Left ventricle myocardium superior (tissue), 1 donor: ENCODE data around the gene NOS1AP. TPM values are rescaled to one million over a fixed set of nuclear protein-coding genes. Genes with fewer than 3 reads are reported as not detected.
"Not testable (repeated sequence)": the region's sequence is repeated elsewhere in the genome, so short reads cannot be mapped to it uniquely, and the experiment has no call there.

ENCODE experiments used
- ATAC-seq: fragments of 200-7000 bp; cut with Tn5 transposase; one replicate; pipeline ENCODE4 v1.9.1; 2020; ENCODE audit warnings: mild to moderate bottlenecking, moderate library complexity
- DNase-seq: peaks from one replicate; pipeline ENCODE4 v3.0.0-alpha.2; 2020
- intact Hi-C: fragments of 100-400 bp; cut with micrococcal nuclease; formaldehyde crosslinking; loops from one replicate; pipeline ENCODE4 v1.11.0; 2022
- total RNA-seq: library from RNA; stranded (reverse); fragmentation: NEBNext Ultra II Directional; extraction: Animal tissue kit (Norgen Biotek cat#: 25700); gene quantifications from one replicate; pipeline ENCODE4 v1.2.1, GENCODE V29; 2021
- donor health status: DM: no; HTN: yes; CAD: no; lungs with severe emphysema.

NOS1AP gene
- total RNA-seq, 1 donor from 2014 or later, result 5.0 TPM

- intact Hi-C loops, DNase-seq, ATAC-seq: not testable (repeated sequence)
Measured at GRCh38 chr1:162082080-162082479, 12.6 kb downstream of the NOS1AP start.

GRCh38 chr1:162083273-162083672 lies 13.8 kb downstream of the NOS1AP start:
- no peak for DNase-seq
- intact Hi-C loops, result no loop called here
- ATAC-seq, result no peak

- no peak for ATAC-seq
- intact Hi-C loops, result no loop called here
- DNase-seq, result no peak
Measured at GRCh38 chr1:162085991-162086390, 16.5 kb downstream of the NOS1AP start.

- intact Hi-C loops, result no loop called here
- ATAC-seq (no peak), DNase-seq (no peak)
Measured at GRCh38 chr1:162087111-162087510, 17.6 kb downstream of the NOS1AP start.

DNA sequence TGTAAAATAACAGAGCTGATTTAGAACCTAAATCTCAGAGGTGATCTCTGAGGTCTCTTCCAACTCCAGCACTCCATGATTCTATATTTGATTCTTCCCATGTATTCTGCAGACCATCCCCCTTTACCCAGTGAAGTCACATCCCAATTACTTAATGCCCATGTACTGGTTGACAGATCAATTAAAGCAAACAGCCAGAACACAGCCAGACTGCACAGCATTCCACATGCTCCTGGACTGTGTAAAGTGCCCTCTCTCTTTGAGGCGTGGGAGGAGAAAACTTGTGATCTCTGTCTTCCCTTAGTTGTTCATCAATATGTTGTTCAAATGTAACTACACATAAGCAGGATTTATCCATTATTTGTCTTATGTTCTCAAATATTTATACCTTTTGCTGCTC lies 18.1 kb downstream of the NOS1AP start:
- no peak for DNase-seq
- intact Hi-C loops, result no loop called here
- no peak for ATAC-seq

- intact Hi-C loops, result no loop called here
- ATAC-seq (no peak), DNase-seq (no peak)
Measured at GRCh38 chr1:162088281-162088969, 18.9 kb downstream of the NOS1AP start.

- no peak for DNase-seq
- no peak for ATAC-seq
- intact Hi-C loops, result no loop called here
Measured at GRCh38 chr1:162089748-162090147, 20.3 kb downstream of the NOS1AP start.

- intact Hi-C loops, result no loop called here
- DNase-seq (no peak), ATAC-seq (no peak)
Measured at GRCh38 chr1:162090378-162090777, 20.9 kb downstream of the NOS1AP start.

- no peak for DNase-seq
- intact Hi-C loops, result no loop called here
Measured at GRCh38 chr1:162091681-162092524, 22.4 kb downstream of the NOS1AP start.

DNA sequence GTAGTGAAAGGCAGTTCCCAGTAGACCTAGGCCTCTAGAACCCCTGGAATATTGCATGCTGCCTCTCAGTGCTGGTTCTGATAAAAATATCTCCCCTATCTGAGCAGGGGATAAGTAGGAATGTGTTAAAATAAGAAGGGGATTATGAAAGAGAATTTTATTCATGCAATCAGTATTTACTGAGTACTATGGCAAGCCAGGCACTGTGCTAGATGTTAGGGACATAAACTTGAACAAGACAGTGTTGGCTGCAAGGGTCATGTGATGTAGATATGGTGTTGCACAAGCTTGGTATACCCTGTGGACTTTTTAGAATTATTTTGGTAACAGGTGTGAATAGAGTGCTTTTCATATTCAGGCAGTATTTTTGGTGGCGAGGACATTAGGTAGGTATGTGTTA lies 23.6 kb downstream of the NOS1AP start:
- no peak for ATAC-seq
- DNase-seq, result no peak
- intact Hi-C loops, result no loop called here

More at GRCh38 chr1:162091681-162092524, 22.4 kb downstream of the NOS1AP start:
- ATAC-seq, result no peak

DNA sequence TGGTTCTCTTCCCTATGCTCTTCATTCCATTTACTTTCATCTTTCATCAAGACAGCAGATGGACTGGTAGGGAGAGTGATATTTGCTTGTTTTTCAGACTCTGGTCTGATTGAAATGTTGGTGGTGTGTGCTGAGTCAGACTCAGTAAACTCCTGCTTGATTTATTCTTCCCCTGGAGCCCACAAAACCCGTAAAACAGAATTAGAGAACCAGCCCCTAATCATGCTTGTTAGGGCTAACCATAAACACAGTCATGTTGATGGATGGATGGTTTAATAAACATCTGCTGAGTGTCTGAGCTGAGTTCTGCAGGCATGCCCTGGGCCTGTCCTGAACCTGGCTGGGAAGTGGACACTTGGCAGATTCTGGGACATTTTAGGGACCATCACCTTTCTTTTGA lies 24.8 kb downstream of the NOS1AP start:
- intact Hi-C loops, result no loop called here
- ATAC-seq (no peak), DNase-seq (no peak)

DNA sequence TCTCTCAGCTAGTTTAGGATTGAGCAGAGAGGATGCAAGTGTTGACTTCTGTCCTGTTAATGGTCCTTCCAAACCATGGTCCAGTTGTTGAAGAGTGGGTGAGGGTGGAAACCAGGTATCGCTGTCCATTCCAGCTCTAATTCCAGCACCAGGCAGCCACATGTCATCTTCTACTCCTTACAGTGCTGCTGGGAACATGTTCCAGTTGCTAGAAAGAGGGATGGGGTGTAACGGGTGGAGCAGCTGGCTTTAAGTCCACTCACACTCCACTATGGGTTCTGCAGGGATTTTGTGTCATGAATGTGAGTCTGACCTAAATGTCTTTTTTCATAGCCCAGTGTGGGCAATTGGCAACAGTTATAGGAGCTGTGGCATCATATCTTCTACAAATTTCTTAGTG lies 25.2 kb downstream of the NOS1AP start:
- intact Hi-C loops, result no loop called here
- ATAC-seq (no peak), DNase-seq (no peak)

GRCh38 chr1:162107911-162108310 lies 38.4 kb downstream of the NOS1AP start:
- intact Hi-C loops, result no loop called here
- ATAC-seq, result no peak
- no peak for DNase-seq

- intact Hi-C loops, result no loop called here
- no peak for DNase-seq
- ATAC-seq, result no peak
Measured at GRCh38 chr1:162108426-162108825, 38.9 kb downstream of the NOS1AP start.

- ATAC-seq (no peak), DNase-seq (no peak)
- intact Hi-C loops, result no loop called here
Measured at GRCh38 chr1:162110910-162111309, 41.4 kb downstream of the NOS1AP start.

DNA sequence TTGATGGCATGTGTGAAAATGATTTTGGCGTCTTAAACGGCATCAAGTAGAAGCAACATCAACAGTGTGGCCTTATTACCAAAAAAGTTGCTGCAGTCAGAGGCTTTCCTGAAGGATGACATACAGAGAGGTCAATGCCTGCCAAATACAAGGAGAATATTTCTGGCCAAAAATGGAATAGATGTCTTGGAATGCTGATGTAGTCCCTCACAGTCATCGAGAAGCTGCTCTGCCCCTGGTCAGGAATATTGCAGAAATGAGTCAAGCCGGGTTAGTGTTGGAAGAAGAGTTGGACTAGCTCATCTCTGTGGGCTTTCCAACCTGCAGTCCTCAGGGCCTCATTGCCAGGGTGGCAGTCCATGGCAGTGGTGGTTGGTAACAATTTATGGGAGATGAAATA lies 42.1 kb downstream of the NOS1AP start:
- DNase-seq (no peak), ATAC-seq (no peak)
- intact Hi-C loops, result no loop called here

GRCh38 chr1:162113419-162113818 lies 43.9 kb downstream of the NOS1AP start:
- DNase-seq (no peak), ATAC-seq (no peak)
- intact Hi-C loops, result no loop called here

DNA sequence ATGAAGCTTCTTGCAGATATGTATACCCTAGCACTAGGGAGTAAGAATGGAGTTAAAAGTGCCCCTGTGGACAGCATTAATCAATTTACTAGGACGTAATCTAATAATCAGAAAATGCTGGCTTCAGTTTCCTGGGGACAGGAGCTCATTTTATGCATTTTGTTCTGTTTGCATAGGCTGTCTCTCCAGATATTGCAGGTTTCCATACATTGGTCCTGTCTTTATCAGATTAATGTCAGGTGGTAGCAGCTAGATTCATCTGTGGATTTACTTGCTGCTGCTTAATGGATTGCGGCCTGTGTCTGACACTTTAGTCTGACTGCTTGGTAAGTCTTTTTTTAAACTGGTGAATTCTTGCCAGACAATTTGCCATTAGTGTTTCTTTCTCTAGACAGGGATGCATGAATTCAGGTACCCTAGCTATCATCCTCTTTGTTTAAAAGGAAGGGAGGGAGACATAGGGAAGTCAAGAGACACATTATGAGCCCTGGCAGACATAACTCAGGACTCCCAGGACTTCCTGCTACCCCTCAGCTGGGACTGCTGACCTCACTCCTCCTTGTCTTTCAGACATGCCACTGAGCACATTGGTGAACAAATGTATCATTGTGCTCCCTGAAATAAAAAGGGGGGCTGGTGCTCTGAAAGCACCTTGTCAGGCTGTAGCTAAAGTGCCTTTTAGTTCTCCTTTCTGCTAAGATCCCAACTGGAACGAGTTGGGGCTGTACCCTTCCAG lies 47.7 kb downstream of the NOS1AP start:
- intact Hi-C loops, result no loop called here
- ATAC-seq, result no peak
- no peak for DNase-seq

DNA sequence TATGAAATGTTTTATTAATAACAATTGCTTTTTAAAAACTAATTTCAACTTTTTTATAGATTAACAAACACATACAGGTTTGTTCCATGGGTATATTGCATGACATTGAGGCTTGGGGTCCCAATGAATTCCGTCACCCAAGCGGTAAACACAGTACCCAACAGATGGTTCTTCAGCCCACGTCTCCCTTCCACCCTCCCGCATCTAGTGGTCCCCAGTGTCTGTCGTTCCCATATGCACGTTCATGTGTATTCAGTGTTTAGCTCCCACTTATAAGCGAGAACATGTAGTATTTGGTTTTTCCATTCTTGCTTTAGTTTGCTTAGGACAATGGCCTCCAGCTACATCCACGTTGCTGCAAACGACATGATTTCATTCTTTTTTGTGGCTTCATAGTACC lies 48.6 kb downstream of the NOS1AP start:
- ATAC-seq, result no peak

GRCh38 chr1:162128693-162129356 lies 59.3 kb downstream of the NOS1AP start:
- intact Hi-C loops, result no loop called here
- DNase-seq (no peak), ATAC-seq (no peak)

More for the DNA sequence above, 48.6 kb downstream of the NOS1AP start:
- no peak for DNase-seq
- intact Hi-C loops, result no loop called here
